HuH-7 (cell line): ENCODE measurements around the gene GLT8D1.
A peak's percentile ranks its signal among the peaks of the same experiment; 100 is the strongest.
"Not testable (repeated sequence)": the region's sequence is repeated elsewhere in the genome, so short reads cannot be mapped to it uniquely, and the experiment has no call there.

ENCODE experiments used
- DNase-seq: peaks from one replicate; pipeline ENCODE4 v3.0.0; 2011; ENCODE audit warnings: low spot score

GLT8D1 gene

GRCh38 chr3:52705688-52706686, at the start of gene GLT8D1, which contains the start of gene SPCS1:
Gene GLT8D1, minus strand, starts transcription at chr3:52705791. Its CDS starts 5,331 bp downstream, at chr3:52700460.
Gene SPCS1, plus strand, starts transcription at chr3:52706106. Its CDS starts 141 bp downstream, at chr3:52706247.
- DNase-seq, result peak; percentile 61

GRCh38 chr3:52754373-52754772, 48.8 kb upstream of the GLT8D1 start:
- DNase-seq, result no peak

GRCh38 chr3:52752045-52752660, 46.6 kb upstream of the GLT8D1 start:
- no peak for DNase-seq

GRCh38 chr3:52743721-52744120, 38.1 kb upstream of the GLT8D1 start:
- no peak for DNase-seq

GRCh38 chr3:52743152-52743551, 37.6 kb upstream of the GLT8D1 start:
- DNase-seq, result no peak

- peak; percentile 6 for DNase-seq
These were observed 36.9 kb upstream of the GLT8D1 start for GRCh38 chr3:52742418-52743041.

- DNase-seq, result no peak
These were observed 34.1 kb upstream of the GLT8D1 start for GRCh38 chr3:52739730-52740129.

- no peak for DNase-seq
These were observed 27.8 kb upstream of the GLT8D1 start for GRCh38 chr3:52733256-52733891.

- no peak for DNase-seq
These were observed 26.0 kb upstream of the GLT8D1 start for GRCh38 chr3:52731590-52731989.

GRCh38 chr3:52730681-52731080, 25.1 kb upstream of the GLT8D1 start:
- DNase-seq, result no peak

GRCh38 chr3:52728753-52729152, 23.2 kb upstream of the GLT8D1 start:
- DNase-seq, result not testable (repeated sequence)

GRCh38 chr3:52724511-52724910, 18.9 kb upstream of the GLT8D1 start:
- DNase-seq, result no peak

- DNase-seq, result no peak
These were observed 18.3 kb upstream of the GLT8D1 start for GRCh38 chr3:52723935-52724334.

GRCh38 chr3:52722491-52722890, 16.9 kb upstream of the GLT8D1 start:
- no peak for DNase-seq

- DNase-seq, result no peak
These were observed 16.1 kb upstream of the GLT8D1 start for GRCh38 chr3:52721730-52722008.

GRCh38 chr3:52721002-52721729, 15.6 kb upstream of the GLT8D1 start:
- DNase-seq, result no peak

GRCh38 chr3:52719618-52720017, 14.0 kb upstream of the GLT8D1 start:
- no peak for DNase-seq

- DNase-seq, result no peak
These were observed 10.2 kb upstream of the GLT8D1 start for GRCh38 chr3:52715714-52716305.

- DNase-seq, result no peak
These were observed 9.0 kb upstream of the GLT8D1 start for GRCh38 chr3:52714335-52715302.
